Activated T-helper 1 cell treated with Interleukin-2 at 50 U/mL for 16 hours (primary cell): ENCODE results near the gene PPP2R2B.

Experiments
- DNase-seq: peaks from one replicate; pipeline ENCODE4 v3.0.0-alpha.2; 2020; ENCODE audit warnings: low read depth

The PPP2R2B gene

DNA sequence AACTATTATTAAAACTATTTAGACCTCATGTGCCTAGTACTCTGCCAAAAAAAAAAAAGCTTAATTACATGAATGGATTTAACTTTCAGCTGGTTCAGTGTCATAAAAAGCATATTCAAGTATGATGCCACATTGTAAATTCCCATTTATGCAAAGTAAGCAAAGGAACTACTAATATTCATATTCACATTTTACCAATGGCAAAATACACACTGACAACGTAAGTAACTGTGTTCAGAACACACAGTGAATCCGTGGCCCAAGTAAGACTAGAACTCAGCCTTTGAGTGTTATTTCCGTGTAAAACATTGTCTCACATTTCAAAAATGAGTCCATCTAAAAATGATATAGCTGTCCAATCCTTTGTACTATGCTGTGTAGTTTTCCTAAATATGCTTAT, 56.8 kb downstream of the PPP2R2B start:
- no peak for DNase-seq

DNA sequence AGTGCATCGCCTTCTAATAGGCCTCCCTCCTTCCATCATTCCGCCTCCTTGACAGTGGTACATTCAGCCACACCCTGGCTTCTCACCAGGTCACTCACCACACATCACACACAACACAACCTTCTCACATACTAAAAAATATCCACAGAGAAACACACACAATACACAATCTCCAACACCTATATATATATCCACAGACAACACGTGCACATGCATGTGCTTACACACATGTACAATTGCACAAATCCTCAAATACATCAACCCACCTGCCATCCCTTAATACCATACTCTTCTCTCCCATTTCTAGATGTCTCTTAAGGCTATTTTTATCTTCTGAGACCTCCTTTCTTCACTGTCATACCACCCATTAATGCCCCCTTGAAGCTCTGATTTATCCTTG, 57.6 kb downstream of the PPP2R2B start:
- no peak for DNase-seq

DNA sequence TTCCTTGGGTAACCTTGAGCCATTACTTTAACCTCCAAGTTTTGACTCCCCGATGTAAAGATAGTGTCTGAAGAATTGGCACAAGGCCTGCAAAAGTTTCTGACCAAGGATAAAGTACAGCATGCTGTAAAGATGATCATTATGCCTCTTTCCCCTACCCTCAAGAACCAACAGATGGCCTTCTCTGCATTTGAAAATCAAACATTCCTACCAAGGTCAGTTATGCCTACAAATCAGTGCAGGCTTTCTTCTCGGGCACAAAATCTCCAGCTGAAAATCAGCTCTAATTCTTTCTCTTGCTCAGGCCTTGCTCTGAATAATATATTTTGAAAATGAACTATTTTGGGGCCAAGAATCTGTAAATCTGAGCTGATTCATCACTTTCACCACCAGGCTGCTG, 59.7 kb downstream of the PPP2R2B start:
- no peak for DNase-seq

DNA sequence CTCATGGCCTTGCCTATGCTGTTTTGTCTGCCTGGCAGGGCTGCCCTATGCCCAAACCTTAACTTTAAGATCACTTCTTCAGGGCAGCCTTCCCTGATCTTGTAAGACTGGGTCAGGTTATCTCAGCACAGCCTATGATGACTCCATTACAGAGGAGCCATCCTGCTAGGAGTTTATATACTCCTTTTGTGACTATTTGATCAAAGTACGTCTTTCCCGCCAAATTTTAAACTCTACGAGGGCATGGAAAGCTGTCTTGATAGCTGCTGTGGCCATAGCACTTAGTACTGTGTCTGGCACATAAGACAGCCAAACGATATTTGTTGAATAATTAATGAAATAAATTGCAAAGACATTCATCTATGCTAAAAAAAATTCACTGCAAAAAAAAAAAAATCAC, 60.6 kb downstream of the PPP2R2B start:
- DNase-seq, result no peak

DNA sequence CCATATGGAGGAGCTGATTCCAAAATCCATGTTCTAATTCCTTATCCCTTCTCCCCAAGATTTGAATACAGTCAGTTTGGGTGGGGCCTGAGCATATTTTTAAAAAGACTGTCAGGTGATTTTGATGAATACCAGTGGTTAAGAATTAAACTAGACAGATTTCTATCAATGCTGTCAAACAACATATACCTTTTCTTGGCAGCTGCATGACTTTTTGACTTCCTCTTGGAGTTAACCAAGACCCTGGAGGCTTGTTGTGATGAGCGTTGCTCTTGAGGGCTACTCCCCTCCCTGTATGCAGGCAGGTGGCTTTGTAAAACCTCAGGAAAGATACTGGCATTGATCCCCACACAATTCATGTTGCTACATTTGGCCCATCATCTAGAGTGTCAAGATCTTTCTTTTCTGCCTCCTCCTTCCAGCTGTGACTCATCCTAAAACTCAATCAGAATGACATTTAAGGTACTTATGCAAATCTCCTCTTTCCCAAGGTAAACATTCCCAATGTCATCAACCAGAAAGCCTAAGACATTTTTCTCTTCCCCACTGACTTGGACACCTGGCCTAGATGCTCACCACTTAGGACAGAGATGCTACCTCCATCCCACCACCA, 61.7 kb downstream of the PPP2R2B start:
- DNase-seq, result no peak

DNA sequence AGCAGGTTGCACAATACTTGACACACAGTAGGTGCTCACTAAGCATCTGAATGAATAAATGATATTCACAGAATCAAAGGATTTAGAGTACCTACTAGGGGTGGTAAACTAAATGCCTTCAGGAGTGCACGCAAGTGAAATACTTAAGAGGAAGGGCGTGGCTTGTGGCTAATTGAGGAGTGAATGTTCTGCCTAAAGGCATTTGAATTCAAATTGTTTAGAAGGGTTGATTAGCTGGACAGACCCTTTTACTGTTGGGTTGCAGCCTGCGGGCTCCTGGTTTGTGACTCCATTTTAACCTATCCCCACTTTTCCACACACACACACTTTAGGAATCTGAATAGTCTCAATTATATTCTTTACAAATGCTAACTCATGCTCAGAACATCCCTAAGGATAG, 63.1 kb downstream of the PPP2R2B start:
- no peak for DNase-seq

DNA sequence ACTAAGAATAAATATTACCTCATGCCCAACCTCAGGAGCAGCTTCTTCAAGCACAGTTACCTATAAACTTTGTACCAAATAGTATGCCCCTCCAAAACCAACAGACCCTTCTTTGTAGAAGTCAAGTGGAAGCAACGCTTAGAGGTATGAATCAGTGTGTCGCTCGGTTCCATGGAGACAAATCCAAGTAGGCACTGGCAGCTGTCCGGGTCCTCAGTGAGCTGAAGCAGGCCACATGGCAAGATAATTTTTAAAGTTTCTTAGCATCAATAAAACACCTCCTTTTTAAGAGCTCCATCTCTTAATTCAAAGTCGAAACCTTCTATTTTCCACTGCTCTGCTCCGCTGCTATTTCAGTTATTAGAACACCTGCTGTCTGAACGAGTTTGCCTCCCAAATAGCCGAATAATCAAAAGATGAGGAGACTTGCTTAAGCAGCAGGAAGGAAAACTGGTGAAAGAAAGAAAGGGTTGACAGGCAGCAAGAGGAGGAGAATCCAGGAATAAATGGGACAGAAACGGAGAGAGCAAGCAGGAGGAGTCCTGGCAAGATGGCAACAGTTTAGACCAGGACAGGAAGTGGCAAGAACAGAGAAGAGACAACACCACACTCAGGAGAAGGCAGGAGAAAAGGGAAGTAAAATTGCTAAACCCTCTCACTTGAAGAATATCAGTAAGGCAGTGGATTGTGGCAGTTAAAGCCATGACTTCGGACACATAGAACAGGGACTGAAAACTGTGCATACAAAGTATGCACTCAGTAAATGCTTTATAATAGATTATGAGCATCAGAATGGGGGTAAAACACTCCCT, 65.0 kb downstream of the PPP2R2B start:
- DNase-seq, result no peak

DNA sequence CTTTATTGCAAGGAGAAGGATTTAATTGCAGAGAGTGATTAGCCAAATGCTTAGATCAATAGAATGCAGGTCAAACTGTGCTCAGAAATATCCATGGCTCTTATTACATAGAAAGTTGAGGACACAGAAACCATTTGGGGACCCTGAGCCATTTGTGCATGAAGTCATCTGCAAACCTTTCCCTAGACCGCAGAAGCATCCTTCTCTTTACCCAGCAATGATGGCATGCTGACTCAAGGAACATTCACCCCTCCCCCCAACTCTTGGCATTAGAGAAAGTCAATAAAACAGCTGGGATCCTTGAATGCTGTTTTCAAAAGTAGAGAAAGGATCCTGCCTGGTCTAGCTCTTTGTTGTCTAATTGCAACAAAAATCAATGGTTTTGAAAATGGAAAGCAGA, 73.5 kb downstream of the PPP2R2B start:
- no peak for DNase-seq

DNA sequence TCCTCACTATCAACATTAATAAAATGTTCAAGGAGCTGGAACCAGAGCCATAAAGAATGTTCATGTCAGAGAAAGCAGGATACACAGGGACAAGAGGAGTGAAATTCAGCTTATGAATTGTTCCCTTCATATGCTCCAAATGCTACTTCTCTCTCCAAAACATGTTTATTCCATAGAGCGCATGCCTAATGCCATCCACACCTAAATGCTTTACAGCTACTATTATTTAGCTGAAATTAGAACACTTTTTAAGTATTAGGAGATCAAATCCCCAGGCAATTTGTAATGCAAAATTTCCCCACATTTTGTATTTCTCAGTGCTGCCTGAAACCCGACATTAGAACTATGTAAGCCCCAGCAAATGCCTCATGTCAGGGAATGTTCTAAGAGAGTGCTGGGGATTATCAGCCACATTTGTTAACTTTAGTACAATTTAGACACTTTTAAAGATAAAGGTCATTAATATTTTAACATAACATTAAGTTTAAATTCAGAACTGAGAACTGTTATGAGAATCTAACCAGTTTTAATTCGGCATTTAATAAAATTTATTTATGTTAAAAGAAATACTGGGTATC, 75.5 kb downstream of the PPP2R2B start:
- DNase-seq, result no peak

DNA sequence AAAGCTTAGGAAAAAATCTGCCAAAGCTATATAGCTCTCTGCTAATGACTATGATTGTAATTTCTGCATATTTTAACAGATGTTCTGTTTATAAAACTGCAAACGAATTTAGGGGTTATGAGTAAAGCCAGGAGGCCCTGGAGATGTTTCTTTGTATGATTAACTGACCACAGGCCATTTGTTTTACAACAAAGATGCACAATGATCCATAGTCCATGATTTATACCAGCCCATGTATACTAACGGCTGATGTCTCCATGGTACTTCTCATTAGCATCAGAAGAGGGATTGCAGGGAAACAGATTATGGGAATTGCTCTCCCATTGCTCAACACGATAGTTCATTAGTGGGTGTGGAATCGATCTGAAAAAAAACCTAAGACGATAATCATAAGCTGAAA, 78.9 kb downstream of the PPP2R2B start:
- no peak for DNase-seq

DNA sequence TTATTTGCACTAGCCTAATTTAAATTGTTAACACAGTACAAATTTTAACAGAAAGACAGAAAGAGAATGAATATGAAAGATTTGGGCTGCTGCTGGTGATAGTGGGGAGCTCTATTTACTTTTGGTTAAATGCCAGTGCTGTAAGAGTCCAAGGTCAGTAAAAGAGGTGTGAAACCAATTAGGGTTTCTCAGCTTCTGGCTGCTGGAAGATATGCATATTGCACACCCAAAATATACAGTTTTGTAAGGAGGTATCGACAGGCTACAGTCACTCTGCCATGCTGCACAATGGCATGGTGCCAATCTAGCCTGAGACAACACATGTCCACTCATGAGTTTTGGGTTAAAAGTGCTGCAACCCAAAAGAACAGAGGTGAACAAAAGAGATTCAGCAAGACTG, 79.3 kb downstream of the PPP2R2B start:
- DNase-seq, result no peak

DNA sequence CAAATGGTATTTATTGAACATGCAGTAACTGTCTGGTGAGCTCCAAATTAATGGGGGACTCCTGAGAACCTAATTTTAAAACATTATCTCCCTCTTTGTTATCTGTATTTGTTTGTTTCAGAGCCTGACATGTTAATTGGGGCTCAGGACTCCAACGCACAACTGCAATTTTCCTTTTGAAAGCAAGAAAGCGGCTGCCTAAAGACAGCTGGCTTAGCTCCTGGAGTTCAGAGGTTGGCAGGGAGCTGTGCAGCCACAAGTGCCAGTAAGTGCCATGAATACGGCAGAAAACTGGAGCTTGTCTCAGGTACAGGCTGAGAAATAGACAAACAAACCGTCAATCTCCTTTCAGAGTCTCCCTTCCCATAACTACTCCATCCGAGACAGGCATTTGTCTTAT, 80.9 kb downstream of the PPP2R2B start:
- no peak for DNase-seq

DNA sequence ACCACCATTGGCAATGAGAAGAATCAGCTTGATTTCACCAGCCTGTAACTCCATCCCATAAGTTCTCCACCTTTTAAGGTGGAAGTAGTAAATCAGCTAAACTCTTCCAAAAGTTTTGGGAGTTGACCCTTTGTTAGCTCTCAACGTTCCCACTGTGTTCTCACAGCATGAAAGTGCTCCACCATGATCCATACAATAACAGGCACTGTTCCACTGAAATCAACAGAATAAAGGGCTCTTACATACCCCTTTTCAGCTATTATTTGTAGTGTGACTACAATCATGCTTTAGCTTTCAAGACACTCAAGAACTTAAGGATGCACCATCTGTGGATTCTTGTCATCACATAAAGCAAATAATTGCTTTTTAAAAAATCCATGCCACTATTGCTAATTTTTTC, 81.6 kb downstream of the PPP2R2B start:
- DNase-seq, result no peak

DNA sequence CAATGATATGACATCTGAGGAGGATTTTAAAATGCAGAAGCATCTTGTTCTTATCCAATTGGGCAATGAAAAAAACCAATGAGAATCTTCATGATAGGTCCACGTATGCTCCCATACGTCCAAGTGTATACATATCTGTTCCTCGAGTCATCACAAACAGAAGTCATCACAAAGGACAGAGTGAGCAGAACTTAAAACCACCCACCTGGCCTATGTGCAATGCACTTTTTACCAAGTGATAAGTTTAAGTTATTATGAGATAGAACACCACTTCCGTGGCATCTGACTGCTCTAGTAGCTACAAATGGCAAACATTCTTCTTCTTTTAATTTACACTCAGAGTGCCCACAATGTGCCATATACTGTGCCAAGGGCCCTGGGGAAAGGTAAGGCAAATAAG, 82.4 kb downstream of the PPP2R2B start:
- DNase-seq, result no peak

DNA sequence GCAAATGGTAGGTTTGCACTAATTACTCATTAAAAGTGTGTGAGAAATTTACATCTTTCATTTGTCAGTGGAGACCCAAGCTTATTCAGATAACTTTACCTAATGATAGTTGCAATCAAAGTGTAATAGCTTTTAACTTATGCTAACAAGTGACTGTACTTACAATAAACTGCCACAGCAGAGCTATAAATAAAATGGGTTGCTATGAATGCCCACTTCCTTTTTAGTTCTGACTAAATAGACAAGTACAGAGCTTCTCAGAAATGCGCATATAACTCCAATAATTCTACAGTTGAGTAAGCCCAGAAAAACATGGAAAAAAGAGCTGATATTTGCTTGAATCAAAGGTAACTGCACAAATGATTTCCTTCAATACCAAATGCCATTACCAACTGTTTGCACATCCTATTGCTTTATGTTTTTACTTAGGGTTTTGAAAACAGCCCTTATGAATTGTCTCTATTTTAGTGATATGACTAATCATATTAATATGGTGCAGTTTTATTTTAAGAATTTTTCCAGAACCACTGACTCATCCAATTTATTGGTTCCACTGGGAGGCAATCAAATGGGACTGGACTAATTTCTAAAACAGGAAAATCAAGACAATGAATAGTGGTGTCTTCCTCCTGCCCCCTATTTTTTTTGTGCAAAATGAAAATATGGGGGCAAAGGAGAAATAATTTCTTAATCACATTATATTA, 84.1 kb downstream of the PPP2R2B start:
- DNase-seq, result no peak

DNA sequence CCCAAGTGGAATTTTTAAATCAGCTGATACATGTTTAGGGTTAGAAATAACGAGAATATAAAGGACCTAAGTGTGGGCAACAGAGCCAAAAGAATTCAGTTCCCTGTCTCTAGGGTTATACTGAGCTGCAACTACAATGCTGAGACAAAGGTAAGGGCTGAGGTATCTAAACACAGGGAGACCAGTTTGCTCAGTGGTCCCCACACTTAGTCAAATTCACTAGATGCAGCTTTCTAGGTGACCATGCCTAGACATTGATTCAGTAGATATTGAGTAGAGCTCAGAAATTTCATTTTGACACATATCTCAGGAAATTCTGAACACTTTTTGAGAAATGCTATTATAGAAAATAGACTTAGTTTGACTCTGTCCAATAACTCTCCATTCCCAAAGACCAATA, 84.8 kb downstream of the PPP2R2B start:
- no peak for DNase-seq

DNA sequence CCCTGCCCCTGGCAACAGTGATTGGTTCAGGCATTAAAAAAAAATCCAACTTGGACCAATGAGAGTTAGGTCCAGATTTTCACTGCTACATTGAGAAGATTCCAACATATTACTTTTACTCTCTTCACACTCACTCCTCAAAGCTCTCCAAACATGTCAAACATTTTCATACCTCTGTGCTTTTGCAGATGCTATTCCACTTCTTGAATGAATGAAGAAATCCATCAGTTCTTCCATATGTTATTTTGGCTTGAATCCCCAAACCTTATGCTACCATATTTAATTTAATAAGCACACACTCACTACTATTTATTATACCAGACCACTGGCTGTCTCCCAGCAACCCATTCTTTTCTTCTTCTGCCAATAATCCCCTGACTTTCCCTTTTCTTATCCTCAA, 87.1 kb downstream of the PPP2R2B start:
- DNase-seq, result no peak

DNA sequence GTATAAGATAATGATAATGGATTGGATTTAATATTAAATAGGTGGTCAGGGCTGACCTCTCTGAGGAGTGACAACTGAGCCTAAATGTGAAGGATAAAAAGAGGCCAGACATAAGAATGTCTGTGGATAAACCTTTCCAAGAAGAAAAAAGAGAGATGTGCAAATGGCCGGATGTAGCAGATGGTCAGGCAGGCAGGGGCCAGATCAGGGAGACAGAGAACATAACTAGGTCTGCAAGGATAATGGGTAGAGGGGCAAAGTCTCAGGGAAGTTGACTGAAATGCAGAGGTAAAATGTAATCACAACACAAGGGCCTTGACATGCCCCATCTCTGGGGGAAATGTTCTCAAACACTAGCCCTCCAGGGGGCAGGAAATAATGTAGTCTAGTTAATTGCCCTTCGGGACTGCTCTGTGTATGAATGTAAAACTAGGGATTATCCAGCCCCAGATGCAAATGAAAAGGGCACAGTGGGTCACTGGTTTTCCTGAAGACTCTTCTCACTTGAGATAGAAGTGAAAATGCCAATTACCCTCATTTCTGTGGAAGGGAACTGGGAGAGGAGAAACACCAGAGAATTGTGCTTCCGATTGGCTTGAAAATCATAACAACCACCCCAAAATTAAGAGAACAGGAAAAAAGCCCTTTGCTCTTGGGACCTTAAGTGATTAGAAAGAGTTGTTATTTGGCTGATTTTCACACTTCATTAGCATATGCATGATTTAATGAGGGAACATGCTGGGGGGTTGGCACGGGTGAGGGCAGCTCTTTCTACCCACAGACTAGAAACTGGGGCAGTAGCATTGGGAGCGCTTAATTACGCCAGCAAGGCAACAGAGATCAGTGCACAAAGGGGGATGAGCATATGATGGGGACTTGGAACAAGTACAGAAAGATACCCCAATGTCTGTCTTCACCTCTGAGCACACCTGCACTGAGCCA, 88.6 kb downstream of the PPP2R2B start:
- DNase-seq, result no peak

DNA sequence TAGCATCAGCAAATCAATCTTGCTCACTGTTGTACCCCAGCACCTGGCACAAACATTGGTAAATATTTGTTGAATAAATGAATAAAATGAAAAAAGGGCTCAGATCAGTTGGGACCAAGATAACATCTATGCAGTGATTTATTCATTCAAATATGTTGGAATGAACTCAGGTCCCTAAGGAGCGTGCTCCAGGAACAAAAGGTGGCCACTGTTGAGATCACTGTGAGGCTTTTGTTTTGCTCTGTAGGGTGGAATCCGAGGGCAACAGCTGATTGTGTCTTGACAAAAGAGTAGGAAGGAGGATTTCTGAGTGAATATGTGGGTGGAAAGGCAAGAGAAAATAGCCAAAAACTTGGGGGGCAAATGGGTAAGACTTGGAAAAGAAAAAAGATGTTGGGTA, 89.7 kb downstream of the PPP2R2B start:
- DNase-seq, result no peak

DNA sequence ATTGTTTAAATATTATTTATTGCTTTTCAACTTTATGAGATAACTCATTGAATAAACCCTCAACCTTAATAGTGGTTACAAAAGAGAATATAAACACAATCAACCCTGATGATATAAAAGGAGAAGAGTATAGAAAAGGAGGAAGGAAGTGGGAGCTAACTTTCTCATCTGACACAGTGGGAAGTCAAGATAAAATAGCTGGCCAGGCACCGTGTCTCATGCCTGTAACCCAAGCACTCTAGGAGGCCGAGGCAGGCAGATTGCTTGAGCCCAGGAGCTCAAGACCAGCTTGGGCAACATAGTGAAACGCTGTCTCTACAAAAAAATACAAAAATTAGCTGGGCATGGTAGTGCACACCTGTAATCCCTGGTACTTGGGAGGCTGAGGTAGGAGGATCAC, 93.5 kb downstream of the PPP2R2B start:
- DNase-seq, result no peak

DNA sequence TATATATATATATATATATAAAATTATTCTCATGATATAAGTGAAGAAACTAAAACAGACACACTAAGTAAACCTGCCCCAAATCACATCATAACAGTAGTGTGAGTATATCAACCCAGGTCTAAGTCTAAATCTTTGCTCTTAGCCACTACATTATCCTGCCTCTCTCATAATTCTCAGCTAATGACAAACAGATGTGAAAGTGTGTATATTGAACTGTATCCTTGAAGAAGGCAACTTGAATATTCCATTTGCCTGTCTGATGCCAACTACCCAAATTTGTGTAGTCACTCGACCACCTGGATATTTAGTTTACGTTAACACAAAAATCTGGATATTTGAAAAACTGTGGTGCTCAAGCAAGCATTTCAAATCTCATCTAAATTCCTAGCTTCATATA, 97.4 kb downstream of the PPP2R2B start:
- no peak for DNase-seq
